ENCODE data around the gene RAPGEF6. TPM values are rescaled to one million over a fixed set of nuclear protein-coding genes. Genes with fewer than 3 reads are reported as not detected.
A peak's percentile ranks its signal among the peaks of the same experiment; 100 is the strongest.

Gene RAPGEF6
- total RNA-seq, 2 experiments from 2014 or later, result 27.0 to 34.1 TPM

DNA sequence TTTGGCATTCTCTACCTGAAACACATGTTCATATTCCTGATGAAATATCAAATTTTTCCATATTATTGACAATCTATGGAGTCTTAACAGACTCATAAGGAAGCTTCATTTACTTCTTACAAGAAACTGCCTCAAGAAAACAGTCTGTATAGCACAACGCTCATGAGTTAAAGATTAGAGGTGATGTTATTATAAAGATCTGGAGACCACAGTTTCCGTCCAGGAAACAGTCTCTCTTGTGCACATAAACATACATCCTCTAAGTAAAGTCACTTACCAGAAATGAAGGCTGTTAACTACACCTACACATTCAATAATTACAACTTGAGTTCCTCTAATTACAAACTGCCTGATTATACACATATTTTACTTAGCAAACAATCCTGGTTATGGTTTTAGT lies 86.9 kb downstream of the RAPGEF6 start:
- peak overlapping the region; percentile 92 for H3K27ac Mint-ChIP-seq
- peaks cover 46% of the 10 kb centered on the region for H3K36me3 Mint-ChIP-seq (ENCODE audit: low read depth)
- H3K4me3 Mint-ChIP-seq, result peak overlapping the region; percentile 76
- DNase-seq (peak; percentile 37), ATAC-seq (peak; percentile 91)
- TF ChIP-seq, protein P1, sequence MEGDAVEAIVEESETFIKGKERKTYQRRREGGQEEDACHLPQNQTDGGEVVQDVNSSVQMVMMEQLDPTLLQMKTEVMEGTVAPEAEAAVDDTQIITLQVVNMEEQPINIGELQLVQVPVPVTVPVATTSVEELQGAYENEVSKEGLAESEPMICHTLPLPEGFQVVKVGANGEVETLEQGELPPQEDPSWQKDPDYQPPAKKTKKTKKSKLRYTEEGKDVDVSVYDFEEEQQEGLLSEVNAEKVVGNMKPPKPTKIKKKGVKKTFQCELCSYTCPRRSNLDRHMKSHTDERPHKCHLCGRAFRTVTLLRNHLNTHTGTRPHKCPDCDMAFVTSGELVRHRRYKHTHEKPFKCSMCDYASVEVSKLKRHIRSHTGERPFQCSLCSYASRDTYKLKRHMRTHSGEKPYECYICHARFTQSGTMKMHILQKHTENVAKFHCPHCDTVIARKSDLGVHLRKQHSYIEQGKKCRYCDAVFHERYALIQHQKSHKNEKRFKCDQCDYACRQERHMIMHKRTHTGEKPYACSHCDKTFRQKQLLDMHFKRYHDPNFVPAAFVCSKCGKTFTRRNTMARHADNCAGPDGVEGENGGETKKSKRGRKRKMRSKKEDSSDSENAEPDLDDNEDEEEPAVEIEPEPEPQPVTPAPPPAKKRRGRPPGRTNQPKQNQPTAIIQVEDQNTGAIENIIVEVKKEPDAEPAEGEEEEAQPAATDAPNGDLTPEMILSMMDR (IDR thresholded peaks at IDR 0.05), result no peak
- H3K9me3 Mint-ChIP-seq, result no peaks in the 10 kb centered on the region
- intact Hi-C loops (cut with micrococcal nuclease), result no loop called here
- H3K4me1 Mint-ChIP-seq (ENCODE audit: low read depth), result peaks cover 71% of the 10 kb centered on the region
- ChIA-PET CTCF (interaction anchor here (1.2 to 1.8 kb wide), 2 partner anchors 22 to 24 kb away, joined by 3 to 4 read pairs; no protein-coding TSS in a partner anchor), POLR2A (interaction anchor here (0.7 to 0.9 kb wide), 2 partner anchors 15 to 1858 kb away, joined by 3 to 6 read pairs; no protein-coding TSS in a partner anchor)
- no peaks in the 10 kb centered on the region for H3K27me3 Mint-ChIP-seq

DNA sequence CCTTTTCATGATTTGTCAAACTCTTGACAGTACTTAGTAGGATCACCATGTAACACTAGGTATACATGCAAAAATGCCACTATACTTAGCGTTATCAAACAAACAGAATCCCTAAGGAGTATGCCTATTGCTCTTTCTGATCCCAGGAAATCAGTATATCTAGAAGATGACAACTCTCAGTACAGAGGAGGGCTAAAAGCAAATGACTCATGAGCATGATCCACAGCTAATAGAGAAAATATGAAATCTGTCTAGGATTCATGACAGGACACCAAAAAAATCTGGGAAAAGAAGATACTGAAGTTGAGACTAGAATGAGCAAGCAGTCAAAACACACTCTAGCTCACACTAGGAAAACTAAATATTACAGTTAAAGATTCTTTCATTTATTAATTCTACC lies 89.2 kb downstream of the RAPGEF6 start:
- H3K9me3 Mint-ChIP-seq, result no peaks in the 10 kb centered on the region
- H3K4me1 Mint-ChIP-seq (ENCODE audit: low read depth), result peaks cover 76% of the 10 kb centered on the region
- peak overlapping the region; percentile 62 for H3K27ac Mint-ChIP-seq
- H3K36me3 Mint-ChIP-seq (ENCODE audit: low read depth), result peaks cover 48% of the 10 kb centered on the region
- DNase-seq (no peak), ATAC-seq (no peak)
- peak overlapping the region; percentile 8 for H3K4me3 Mint-ChIP-seq
- no peaks in the 10 kb centered on the region for H3K27me3 Mint-ChIP-seq
- POLR2A ChIA-PET, result interaction anchor here (0.8 kb wide), 1 partner anchor 13 kb away, joined by 3 read pairs; no protein-coding TSS in a partner anchor
- intact Hi-C loops (cut with micrococcal nuclease), result no loop called here
- TF ChIP-seq, protein P1 (IDR thresholded peaks at IDR 0.05), result no peak
- CTCF ChIA-PET, result interaction anchor here (1.9 kb wide), 1 partner anchor 13 kb away, joined by 6 read pairs; no protein-coding TSS in a partner anchor

DNA sequence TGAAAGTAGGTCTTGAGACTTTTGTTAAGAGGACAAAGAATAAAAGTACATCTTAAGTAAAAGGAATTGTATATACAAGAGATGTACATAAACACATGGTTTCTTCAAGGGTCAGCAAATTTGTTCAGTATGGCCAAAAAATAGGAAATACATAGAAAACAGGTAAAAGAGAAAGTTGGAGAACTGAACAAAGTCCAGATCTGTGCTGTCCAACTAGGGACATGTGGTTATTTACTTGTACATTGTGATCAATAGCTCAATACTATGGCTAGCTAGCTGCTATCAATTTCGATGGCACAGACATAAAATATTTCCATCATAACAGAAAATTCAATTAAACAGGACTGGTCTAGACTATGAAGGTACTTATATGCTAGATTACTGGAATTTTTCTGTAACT lies 92.3 kb downstream of the RAPGEF6 start:
- intact Hi-C loops (cut with micrococcal nuclease), result no loop called here
- Mint-ChIP-seq H3K9me3 (no peaks in the 10 kb centered on the region), H3K4me1 (ENCODE audit: low read depth) (peaks cover 75% of the 10 kb centered on the region), H3K27me3 (no peaks in the 10 kb centered on the region), H3K4me3 (no peak overlapping the region), H3K36me3 (ENCODE audit: low read depth) (peaks cover 42% of the 10 kb centered on the region), H3K27ac (no peak overlapping the region)
- ATAC-seq, result no peak
- no peak for DNase-seq
- ChIA-PET POLR2A (interaction anchor here (0.6 kb wide), 1 partner anchor 11 kb away, joined by 3 read pairs; no protein-coding TSS in a partner anchor), CTCF (no interaction called here)
- TF ChIP-seq, protein P1 (IDR thresholded peaks at IDR 0.05), result no peak

DNA sequence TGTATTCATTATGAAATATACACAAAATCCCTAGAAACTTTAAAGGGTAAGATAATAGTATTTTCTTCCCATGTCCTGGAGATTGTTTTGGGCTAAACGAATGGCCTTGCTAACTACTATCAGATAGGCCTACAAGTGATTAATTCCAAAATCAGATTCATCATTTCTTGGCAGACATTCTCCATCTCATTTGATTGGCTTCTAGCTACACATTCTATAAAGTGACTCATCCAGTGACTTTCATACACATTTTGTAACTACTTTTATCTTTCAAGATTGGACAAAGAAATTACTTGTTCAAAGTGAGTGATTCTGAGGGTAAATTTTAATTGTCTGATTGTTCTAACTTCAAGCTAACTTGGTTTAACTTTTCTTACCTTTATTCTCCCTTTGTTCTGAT lies 93.3 kb downstream of the RAPGEF6 start:
- ATAC-seq (peak; percentile 62), DNase-seq (no peak)
- H3K36me3 Mint-ChIP-seq (ENCODE audit: low read depth), result peaks cover 38% of the 10 kb centered on the region
- TF ChIP-seq, protein P1 (IDR thresholded peaks at IDR 0.05), result no peak
- intact Hi-C loops (cut with micrococcal nuclease), result no loop called here
- H3K27me3 Mint-ChIP-seq, result no peaks in the 10 kb centered on the region
- no peaks in the 10 kb centered on the region for H3K9me3 Mint-ChIP-seq
- H3K27ac Mint-ChIP-seq, result peak overlapping the region; percentile 58
- H3K4me1 Mint-ChIP-seq (ENCODE audit: low read depth), result peaks cover 73% of the 10 kb centered on the region
- ChIA-PET CTCF (interaction anchor here (1.7 kb wide), 1 partner anchor 9 kb away, joined by 9 read pairs; no protein-coding TSS in a partner anchor), POLR2A (interaction anchor here (1.2 kb wide), 2 partner anchors 13 to 42 kb away, joined by 3 to 4 read pairs; no protein-coding TSS in a partner anchor)
- H3K4me3 Mint-ChIP-seq, result no peak overlapping the region

DNA sequence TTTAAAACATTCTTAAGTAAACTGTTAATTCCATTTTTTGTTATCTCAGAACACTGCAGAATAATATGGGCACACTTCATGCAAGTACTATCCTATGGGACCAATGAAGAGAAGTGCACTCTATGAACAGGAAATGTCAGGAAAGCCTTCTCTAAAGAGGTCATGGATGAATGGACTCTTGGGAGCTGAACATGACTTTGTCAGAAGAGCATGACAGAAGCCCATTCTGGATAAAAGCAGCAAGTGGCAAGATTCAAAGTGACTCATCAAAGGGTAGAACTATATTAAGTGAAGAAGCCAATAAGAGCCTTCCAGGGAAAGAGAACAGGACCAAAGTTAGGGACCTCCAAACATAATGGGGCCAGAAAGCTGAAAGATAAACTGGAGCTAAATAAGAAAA lies 94.0 kb downstream of the RAPGEF6 start:
- Mint-ChIP-seq H3K4me1 (ENCODE audit: low read depth) (peaks cover 79% of the 10 kb centered on the region), H3K36me3 (ENCODE audit: low read depth) (peaks cover 38% of the 10 kb centered on the region), H3K4me3 (no peak overlapping the region), H3K27ac (peak overlapping the region; percentile 35), H3K27me3 (no peaks in the 10 kb centered on the region), H3K9me3 (no peaks in the 10 kb centered on the region)
- POLR2A ChIA-PET, result interaction anchor here (1.2 kb wide), 2 partner anchors 12 to 43 kb away, joined by 3 to 4 read pairs; no protein-coding TSS in a partner anchor
- DNase-seq (no peak), ATAC-seq (no peak)
- TF ChIP-seq, protein P1 (IDR thresholded peaks at IDR 0.05), result no peak
- intact Hi-C loops (cut with micrococcal nuclease), result no loop called here
- CTCF ChIA-PET, result interaction anchor here (1.7 kb wide), 1 partner anchor 8 kb away, joined by 9 read pairs; no protein-coding TSS in a partner anchor

All from activated CD8-positive, alpha-beta T cell treated with anti-CD3 and anti-CD28 coated beads for 36 hours (primary cell).